A549 (cell line): ENCODE results near the gene ATP5ME. TPM values are rescaled to one million over a fixed set of nuclear protein-coding genes. Genes with fewer than 3 reads are reported as not detected.

Experiments
- ATAC-seq, 2 experiments: fragments of 200-7000 bp in 1 of 2; fragments of >200 bp in 1 of 2; cut with Nextera tagmentation in 1 of 2; cut with Tn5 transposase in 1 of 2; 3 replicates each; pipeline versions ENCODE4 v1.8.0 to v1.9.1; 2018 to 2020; ENCODE audit warnings: mild to moderate bottlenecking in 1 of 2, moderate library complexity in 1 of 2
- CTCF ChIA-PET: fragments of 300-600 bp; sonication (Branson Sonifier 250); formaldehyde crosslinking; extraction: SDS; loops from one replicate; lab custom pipeline; 2021; ENCODE audit warnings: antibody characterized with exemption, inconsistent platforms; lab: Yijun Ruan, JAX
- POLR2A ChIA-PET: fragments of 350-600 bp; formaldehyde crosslinking; extraction: SDS; loops from one replicate; lab custom pipeline; 2021; ENCODE audit warnings: antibody characterized with exemption, inconsistent platforms; lab: Yijun Ruan, JAX
- DNase-seq, 2 experiments: peaks; one replicate each; pipeline versions ENCODE4 v3.0.0 to v3.0.0-alpha.2; 2011 to 2016; ENCODE audit warnings: low read depth in 1 of 2, low spot score in 1 of 2
- FAIRE-seq: peaks from 2 replicates; lab custom pipeline; 2011; peaks lifted over from hg19 to GRCh38; lab: Jason Lieb, UNC
- H3K27ac ChIP-seq, 2 experiments: fragments of >200 bp; sonication (Bioruptor Twin); formaldehyde crosslinking; 3 replicates each; pipeline ENCODE4 v1.5.1; 2016 to 2017
- H3K4me1 ChIP-seq: fragments of >200 bp; sonication (Bioruptor Twin); formaldehyde crosslinking; 3 replicates; pipeline ENCODE4 v1.6.1; 2016
- H3K4me2 ChIP-seq: fragments of >200 bp; sonication (Bioruptor Twin); formaldehyde crosslinking; 3 replicates; pipeline ENCODE4 v1.6.1; 2016
- H3K4me3 ChIP-seq: fragments of >200 bp; sonication (Bioruptor Twin); formaldehyde crosslinking; 3 replicates; pipeline ENCODE4 v1.5.1; 2016
- H3K9me3 ChIP-seq: fragments of >200 bp; sonication (Bioruptor Twin); formaldehyde crosslinking; 3 replicates; pipeline ENCODE4 v1.6.1; 2016
- BHLHE40 ChIP-seq: IDR thresholded peaks from 2 replicates; pipeline ENCODE4 v1.6.1; 2012; ENCODE audit warnings: low read depth, low read length, inconsistent platforms
- CBX2 ChIP-seq: fragments of 200-600 bp; sonication (generic); IDR thresholded peaks from 2 replicates; pipeline ENCODE4 v1.6.1; 2016; ENCODE audit warnings: low read depth, mild to moderate bottlenecking, borderline replicate concordance
- CHD4 ChIP-seq: fragments of 200-600 bp; sonication (generic); IDR thresholded peaks from 2 replicates; pipeline ENCODE4 v1.6.1; 2016; ENCODE audit warnings: antibody characterized with exemption, mild to moderate bottlenecking, borderline replicate concordance
- EHF ChIP-seq: fragments of 250-450 bp; sonication (Bioruptor Pico); IDR thresholded peaks from 2 replicates; pipeline ENCODE4 v1.5.0; 2020; ENCODE audit warnings: mild to moderate bottlenecking
- EP300 ChIP-seq, 2 experiments: fragments of >200 bp; sonication (Bioruptor Twin); formaldehyde crosslinking; IDR thresholded peaks; 2 replicates in 1 of 2; 3 replicates in 1 of 2; pipeline ENCODE4 v1.6.1; 2016 to 2017
- ESRRA ChIP-seq: fragments of 150-350 bp; IDR thresholded peaks from 2 replicates; pipeline ENCODE4 v1.6.1; 2014; ENCODE audit warnings: mild to moderate bottlenecking, low read length, borderline replicate concordance
- FOSL2 ChIP-seq, 2 experiments: fragments of 450-650 bp in 1 of 2; fragments of >200 bp in 1 of 2; sonication (Bioruptor Twin) in 1 of 2; formaldehyde crosslinking; IDR thresholded peaks; 2 replicates each; pipeline versions ENCODE4 v1.5.0 to v1.6.1; 2016 to 2020; ENCODE audit warnings: mild to moderate bottlenecking in 1 of 2, moderate library complexity in 1 of 2
- HEYL ChIP-seq: fragments of 250-450 bp; sonication (Bioruptor Pico); IDR thresholded peaks from 2 replicates; pipeline ENCODE4 v1.8.0; 2021; ENCODE audit warnings: mild to moderate bottlenecking, moderate library complexity
- HOXA7 ChIP-seq: fragments of 250-450 bp; sonication (Bioruptor Pico); IDR thresholded peaks from 2 replicates; pipeline ENCODE4 v1.5.0; 2020; ENCODE audit warnings: mild to moderate bottlenecking, moderate library complexity
- HOXB13 ChIP-seq: fragments of 250-450 bp; sonication (Bioruptor Pico); IDR thresholded peaks from 2 replicates; pipeline ENCODE4 v1.5.0; 2020; ENCODE audit warnings: low read depth, mild to moderate bottlenecking, moderate library complexity
- JUN ChIP-seq, 2 experiments: fragments of >200 bp; sonication (Bioruptor Twin); formaldehyde crosslinking; IDR thresholded peaks; 2 replicates in 1 of 2; 3 replicates in 1 of 2; pipeline ENCODE4 v1.6.1; 2016 to 2017
- NFE2L2 ChIP-seq: fragments of 150-350 bp; conservative IDR thresholded peaks from 2 replicates; pipeline ENCODE4 v1.6.1; 2014; ENCODE audit warnings: low read length
- RAD21 ChIP-seq, 2 experiments: fragments of >200 bp in 1 of 2; sonication (Bioruptor Twin) in 1 of 2; formaldehyde crosslinking in 1 of 2; IDR thresholded peaks in 1 of 2; conservative IDR thresholded peaks in 1 of 2; 2 replicates in 1 of 2; 3 replicates in 1 of 2; pipeline ENCODE4 v1.6.1; 2012 to 2018; ENCODE audit warnings: inconsistent platforms in 1 of 2
- RCOR1 ChIP-seq: fragments of 150-350 bp; IDR thresholded peaks from 2 replicates; pipeline ENCODE4 v1.6.1; 2014; ENCODE audit warnings: antibody characterized with exemption, low read length, low read depth
- RNF2 ChIP-seq: fragments of 200-600 bp; sonication (generic); IDR thresholded peaks from 2 replicates; pipeline ENCODE4 v1.6.1; 2016; ENCODE audit warnings: low read depth, mild to moderate bottlenecking, antibody characterized with exemption, moderate library complexity, borderline replicate concordance
- SMC3 ChIP-seq: fragments of >200 bp; sonication (Bioruptor Twin); formaldehyde crosslinking; IDR thresholded peaks from 3 replicates; pipeline ENCODE4 v1.6.1; 2018; ENCODE audit warnings: inconsistent platforms
- SREBF2 ChIP-seq: fragments of 450-650 bp; IDR thresholded peaks from 2 replicates; pipeline ENCODE4 v1.6.1; 2014; ENCODE audit warnings: mild to moderate bottlenecking, moderate library complexity
- ZC3H11A ChIP-seq: fragments of 450-650 bp; IDR thresholded peaks from 2 replicates; pipeline ENCODE4 v1.6.1; 2014; ENCODE audit warnings: antibody characterized with exemption, mild to moderate bottlenecking
- WGBS: methylation state at CpG from one replicate; pipeline ENCODE4 v1.1.6; 2017; ENCODE audit errors: missing lambda C conversion rate; 5-methylcytosine and 5-hydroxymethylcytosine counted together
- polyA plus RNA-seq, 4 experiments: library from polyadenylated mRNA; depleted of rRNA in 3 of 4; stranded (reverse); fragments of >200 nt; fragmentation: RNase III in 1 of 4; extraction: RNeasy Plus Mini Kit Qiagen cat#74134 plus additional on column Dnase treatment in 1 of 4; gene quantifications; 2 replicates in 3 of 4; 3 replicates in 1 of 4; pipeline ENCODE4 v1.2.3, GENCODE V29; 2011 to 2017
- TF ChIP-seq, protein P1 (sequence below): IDR thresholded peaks from 2 replicates; pipeline ENCODE4 v1.6.1; 2012; ENCODE audit warnings: low read depth, borderline replicate concordance
- TF ChIP-seq, protein P2 (sequence below): fragments of 150-350 bp; IDR thresholded peaks from 2 replicates; pipeline ENCODE4 v1.6.1; 2014; ENCODE audit warnings: low read depth, mild to moderate bottlenecking, low read length
- TF ChIP-seq, protein P3 (sequence below): IDR thresholded peaks from 2 replicates; pipeline ENCODE4 v1.6.1; 2012
- TF ChIP-seq, protein P4 (sequence below): fragments of 450-650 bp; IDR thresholded peaks from 2 replicates; pipeline ENCODE4 v1.6.1; 2014; ENCODE audit warnings: antibody characterized with exemption
- TF ChIP-seq, protein P5 (sequence below): fragments of >200 bp; sonication (Bioruptor Twin); formaldehyde crosslinking; IDR thresholded peaks from 3 replicates; pipeline ENCODE4 v1.5.1; 2016

ATP5ME gene
- polyA plus RNA-seq, 2 of the 4 experiments (the other 2 are of a cell fraction): 198 to 659 TPM

DNA sequence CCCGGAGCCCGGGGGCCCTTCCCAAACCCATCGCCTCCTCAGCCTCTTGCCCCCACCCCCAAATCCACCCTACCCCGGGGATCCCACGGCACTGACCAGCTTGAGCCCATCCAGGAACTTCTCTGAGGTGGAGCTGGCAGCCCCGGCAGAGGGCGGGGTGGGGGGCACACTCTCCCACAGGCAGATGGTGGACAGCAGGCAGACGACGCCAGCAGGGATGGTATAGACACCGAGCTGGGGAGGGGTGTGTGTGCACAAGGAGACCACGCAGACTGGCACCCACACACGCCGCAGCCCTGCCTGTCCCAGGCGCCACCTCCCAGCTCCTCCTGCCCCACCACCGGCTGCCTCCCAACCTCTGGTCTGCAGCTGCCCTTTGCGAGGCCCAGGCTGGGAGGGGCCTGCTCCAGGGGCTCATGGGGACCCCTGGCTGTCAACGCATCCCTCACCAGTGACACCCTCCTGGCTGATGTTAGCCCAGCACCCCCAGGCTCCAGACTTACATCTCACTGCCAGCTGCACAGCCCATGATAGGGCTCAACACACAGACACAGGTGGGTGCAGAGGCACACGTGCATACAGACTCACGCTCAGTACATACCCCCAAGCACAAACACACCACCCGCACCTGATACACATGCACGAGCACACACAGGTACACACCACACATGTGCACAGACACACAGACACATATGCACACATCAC, 10.7 kb upstream of the ATP5ME start:
- Histone ChIP-seq H3K4me1 (peaks cover 31% of the 10 kb centered on the region), H3K4me3 (no peak overlapping the region), H3K27ac (no peak overlapping the region)
- ATAC-seq (no peak), DNase-seq (no peak)
- ChIA-PET CTCF (interaction anchor here (0.7 to 1.4 kb wide), 8 partner anchors 7 to 83 kb away, joined by 3 to 8 read pairs (median 4); partner anchors contain the start of genes ATP5ME and MYL5), POLR2A (no interaction called here)
- TF ChIP-seq ZC3H11A: no peak
- no peak for TF ChIP-seq BHLHE40
- TF ChIP-seq EHF: no peak
- TF ChIP-seq, protein P1, sequence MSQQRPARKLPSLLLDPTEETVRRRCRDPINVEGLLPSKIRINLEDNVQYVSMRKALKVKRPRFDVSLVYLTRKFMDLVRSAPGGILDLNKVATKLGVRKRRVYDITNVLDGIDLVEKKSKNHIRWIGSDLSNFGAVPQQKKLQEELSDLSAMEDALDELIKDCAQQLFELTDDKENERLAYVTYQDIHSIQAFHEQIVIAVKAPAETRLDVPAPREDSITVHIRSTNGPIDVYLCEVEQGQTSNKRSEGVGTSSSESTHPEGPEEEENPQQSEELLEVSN: no peak
- TF ChIP-seq ESRRA: no peak
- TF ChIP-seq HOXA7: no peak
- TF ChIP-seq, protein P2, sequence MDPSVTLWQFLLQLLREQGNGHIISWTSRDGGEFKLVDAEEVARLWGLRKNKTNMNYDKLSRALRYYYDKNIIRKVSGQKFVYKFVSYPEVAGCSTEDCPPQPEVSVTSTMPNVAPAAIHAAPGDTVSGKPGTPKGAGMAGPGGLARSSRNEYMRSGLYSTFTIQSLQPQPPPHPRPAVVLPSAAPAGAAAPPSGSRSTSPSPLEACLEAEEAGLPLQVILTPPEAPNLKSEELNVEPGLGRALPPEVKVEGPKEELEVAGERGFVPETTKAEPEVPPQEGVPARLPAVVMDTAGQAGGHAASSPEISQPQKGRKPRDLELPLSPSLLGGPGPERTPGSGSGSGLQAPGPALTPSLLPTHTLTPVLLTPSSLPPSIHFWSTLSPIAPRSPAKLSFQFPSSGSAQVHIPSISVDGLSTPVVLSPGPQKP: no peak
- TF ChIP-seq NFE2L2: no peak
- TF ChIP-seq RCOR1: no peak
- TF ChIP-seq RNF2: no peak
- TF ChIP-seq, protein P3, sequence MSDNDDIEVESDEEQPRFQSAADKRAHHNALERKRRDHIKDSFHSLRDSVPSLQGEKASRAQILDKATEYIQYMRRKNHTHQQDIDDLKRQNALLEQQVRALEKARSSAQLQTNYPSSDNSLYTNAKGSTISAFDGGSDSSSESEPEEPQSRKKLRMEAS: no peak
- TF ChIP-seq HEYL (CRISPR knock-in tag): no peak
- no peak for TF ChIP-seq HOXB13
- no peak for TF ChIP-seq SREBF2
- TF ChIP-seq FOSL2 (IDR thresholded peaks at IDR 0.05): no peak
- TF ChIP-seq FOSL2 (CRISPR knock-in tag; IDR thresholded peaks at IDR 0.05): no peak
- TF ChIP-seq, all 56 proteins: peak for 0
- FAIRE-seq: no peak
- WGBS: 71% methylated on average over 9 of the region's 21 CpGs
- Histone ChIP-seq H3K9me3 (no peaks in the 10 kb centered on the region), H3K4me2 (no peak overlapping the region)

DNA sequence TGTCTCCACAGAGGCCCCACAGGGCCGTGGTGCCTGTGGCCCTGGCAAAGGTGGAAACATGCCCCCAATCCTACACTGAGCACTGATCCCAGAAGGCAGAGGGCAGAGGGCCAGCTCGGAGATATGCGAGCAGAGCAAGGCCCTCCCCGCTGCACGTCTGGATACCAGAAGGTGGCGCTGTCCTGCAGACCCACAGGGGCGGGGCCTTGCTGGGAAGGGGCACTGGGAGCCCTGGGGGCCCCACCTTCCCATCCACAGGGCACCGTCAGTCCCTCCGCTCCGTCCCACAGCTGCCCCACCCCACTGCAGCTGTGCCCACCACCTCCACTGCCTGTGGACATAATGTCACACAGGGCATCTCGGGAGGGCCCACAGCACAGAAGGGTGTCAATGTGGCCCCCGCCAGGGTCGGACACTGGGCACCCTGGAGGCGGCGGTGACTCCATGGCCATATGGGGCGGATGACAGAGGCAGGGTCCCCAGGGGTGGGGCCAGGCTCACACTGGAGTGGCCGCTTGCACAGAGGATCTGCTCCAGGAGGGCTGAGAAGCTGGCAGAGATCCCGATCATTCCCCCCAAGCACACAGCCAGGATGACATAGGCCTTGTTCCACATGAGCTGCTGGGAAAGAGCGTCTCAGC, 10.0 kb upstream of the ATP5ME start:
- Histone ChIP-seq H3K4me2 (no peak overlapping the region), H3K27ac (peak overlapping the region in 1 of 2 experiments; percentile 44; a peak in 1 of 6 replicates), H3K4me3 (no peak overlapping the region), H3K9me3 (no peaks in the 10 kb centered on the region), H3K4me1 (peaks cover 31% of the 10 kb centered on the region)
- POLR2A ChIA-PET: interaction anchor here (0.7 kb wide), 1 partner anchor 10 kb away, joined by 3 read pairs; the partner anchor contains the start of genes ATP5ME and MYL5
- FAIRE-seq: no peak
- ATAC-seq: peak; percentile 4 to 65; a peak in 3 of 6 replicates
- 32% methylated on average over 7 of the region's 19 CpGs for WGBS
- TF ChIP-seq CBX2: no peak
- 0 out of 3 replicates have a peak, but pooled peaks have one; percentile 13 for TF ChIP-seq SMC3
- peak in 1 of 2 experiments; percentile 26; a peak in 1 of 5 replicates for TF ChIP-seq JUN (IDR thresholded peaks at IDR 0.05)
- TF ChIP-seq, protein P4, sequence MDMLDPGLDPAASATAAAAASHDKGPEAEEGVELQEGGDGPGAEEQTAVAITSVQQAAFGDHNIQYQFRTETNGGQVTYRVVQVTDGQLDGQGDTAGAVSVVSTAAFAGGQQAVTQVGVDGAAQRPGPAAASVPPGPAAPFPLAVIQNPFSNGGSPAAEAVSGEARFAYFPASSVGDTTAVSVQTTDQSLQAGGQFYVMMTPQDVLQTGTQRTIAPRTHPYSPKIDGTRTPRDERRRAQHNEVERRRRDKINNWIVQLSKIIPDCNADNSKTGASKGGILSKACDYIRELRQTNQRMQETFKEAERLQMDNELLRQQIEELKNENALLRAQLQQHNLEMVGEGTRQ: no peak
- TF ChIP-seq, protein P5, sequence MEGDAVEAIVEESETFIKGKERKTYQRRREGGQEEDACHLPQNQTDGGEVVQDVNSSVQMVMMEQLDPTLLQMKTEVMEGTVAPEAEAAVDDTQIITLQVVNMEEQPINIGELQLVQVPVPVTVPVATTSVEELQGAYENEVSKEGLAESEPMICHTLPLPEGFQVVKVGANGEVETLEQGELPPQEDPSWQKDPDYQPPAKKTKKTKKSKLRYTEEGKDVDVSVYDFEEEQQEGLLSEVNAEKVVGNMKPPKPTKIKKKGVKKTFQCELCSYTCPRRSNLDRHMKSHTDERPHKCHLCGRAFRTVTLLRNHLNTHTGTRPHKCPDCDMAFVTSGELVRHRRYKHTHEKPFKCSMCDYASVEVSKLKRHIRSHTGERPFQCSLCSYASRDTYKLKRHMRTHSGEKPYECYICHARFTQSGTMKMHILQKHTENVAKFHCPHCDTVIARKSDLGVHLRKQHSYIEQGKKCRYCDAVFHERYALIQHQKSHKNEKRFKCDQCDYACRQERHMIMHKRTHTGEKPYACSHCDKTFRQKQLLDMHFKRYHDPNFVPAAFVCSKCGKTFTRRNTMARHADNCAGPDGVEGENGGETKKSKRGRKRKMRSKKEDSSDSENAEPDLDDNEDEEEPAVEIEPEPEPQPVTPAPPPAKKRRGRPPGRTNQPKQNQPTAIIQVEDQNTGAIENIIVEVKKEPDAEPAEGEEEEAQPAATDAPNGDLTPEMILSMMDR: peak; percentile 49
- TF ChIP-seq EP300 (IDR thresholded peaks at IDR 0.05): no peak
- TF ChIP-seq, protein P1: no peak
- no peak for TF ChIP-seq CHD4
- TF ChIP-seq RNF2: no peak
- no peak for TF ChIP-seq HOXA7
- TF ChIP-seq RAD21 (conservative IDR thresholded peaks at IDR 0.05 in 1 of 2, IDR thresholded peaks at IDR 0.05 in 1 of 2): 0 out of 5 replicates have a peak, but pooled peaks of 1 of the 2 experiments have one; percentile 14
- no peak for TF ChIP-seq FOSL2 (IDR thresholded peaks at IDR 0.05)
- no peak for TF ChIP-seq FOSL2 (CRISPR knock-in tag; IDR thresholded peaks at IDR 0.05)
- CTCF ChIA-PET: interaction anchor here (0.6 to 1.4 kb wide), 11 partner anchors 8 to 84 kb away, joined by 3 to 8 read pairs (median 4); partner anchors contain the start of genes ATP5ME and MYL5
- peak in 1 of 2 experiments; percentile 73 for DNase-seq
